ENCODE measurements around the gene WNT3.

GRCh38 chr17:46764709-46765401 lies 53.6 kb downstream of the WNT3 start:
- TF ChIP-seq CTCF (IDR thresholded peaks at IDR 0.05; ENCODE audit: poor library complexity) (no peak), EZH2phosphoT487 (IDR thresholded peaks at IDR 0.05; ENCODE audit: low read depth, severe bottlenecking, unreplicated experiment) (no peak), EZH2 (IDR thresholded peaks at IDR 0.05; ENCODE audit: borderline replicate concordance) (no peak)

Measured in hepatocyte (in vitro differentiated cells).